Skin epidermis (tissue), 12 donors: ENCODE measurements around the gene IMPDH2.

Experiments
- H3K27ac ChIP-seq, 21 experiments: fragments of 200-600 bp; sonication (generic) in 11 of 21; one replicate each; pipeline ENCODE4 v1.5.0; 2020; ENCODE audit warnings: mild to moderate bottlenecking in 3 of 21, inconsistent platforms in 2 of 21, moderate library complexity in 2 of 21
- H3K4me3 ChIP-seq, 7 experiments: fragments of 200-600 bp; sonication (generic) in 2 of 7; one replicate each; pipeline ENCODE4 v1.5.0; 2020; ENCODE audit warnings: inconsistent platforms in 2 of 7, mild to moderate bottlenecking in 2 of 7, moderate library complexity in 1 of 7

IMPDH2 gene

DNA sequence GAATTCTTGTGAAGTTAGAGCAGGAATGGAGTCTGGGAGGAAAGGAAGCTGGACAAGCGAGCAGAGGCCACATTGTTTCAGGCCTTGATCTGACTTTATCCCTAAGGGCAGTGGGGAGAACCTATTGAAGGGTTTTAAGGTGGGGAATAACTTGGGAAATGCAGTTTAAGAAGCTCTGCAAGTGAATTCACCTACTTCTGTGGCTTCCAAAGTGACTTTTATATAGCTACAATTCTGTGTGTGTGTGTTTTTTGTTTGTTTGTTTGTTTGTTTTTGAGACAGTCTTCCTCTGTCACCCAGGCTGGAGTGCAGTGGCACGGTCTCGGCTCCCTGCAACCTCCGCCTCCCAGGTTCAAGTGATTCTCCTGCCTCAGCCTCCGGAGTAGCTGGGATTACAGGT is 20.6 kb downstream of the IMPDH2 start:
- H3K4me3 ChIP-seq, result peak overlapping the region in 2 of 7 experiments; percentile 39 to 74
- peak overlapping the region in 14 of 21 experiments; percentile 81 to 97 (median 92) for H3K27ac ChIP-seq

DNA sequence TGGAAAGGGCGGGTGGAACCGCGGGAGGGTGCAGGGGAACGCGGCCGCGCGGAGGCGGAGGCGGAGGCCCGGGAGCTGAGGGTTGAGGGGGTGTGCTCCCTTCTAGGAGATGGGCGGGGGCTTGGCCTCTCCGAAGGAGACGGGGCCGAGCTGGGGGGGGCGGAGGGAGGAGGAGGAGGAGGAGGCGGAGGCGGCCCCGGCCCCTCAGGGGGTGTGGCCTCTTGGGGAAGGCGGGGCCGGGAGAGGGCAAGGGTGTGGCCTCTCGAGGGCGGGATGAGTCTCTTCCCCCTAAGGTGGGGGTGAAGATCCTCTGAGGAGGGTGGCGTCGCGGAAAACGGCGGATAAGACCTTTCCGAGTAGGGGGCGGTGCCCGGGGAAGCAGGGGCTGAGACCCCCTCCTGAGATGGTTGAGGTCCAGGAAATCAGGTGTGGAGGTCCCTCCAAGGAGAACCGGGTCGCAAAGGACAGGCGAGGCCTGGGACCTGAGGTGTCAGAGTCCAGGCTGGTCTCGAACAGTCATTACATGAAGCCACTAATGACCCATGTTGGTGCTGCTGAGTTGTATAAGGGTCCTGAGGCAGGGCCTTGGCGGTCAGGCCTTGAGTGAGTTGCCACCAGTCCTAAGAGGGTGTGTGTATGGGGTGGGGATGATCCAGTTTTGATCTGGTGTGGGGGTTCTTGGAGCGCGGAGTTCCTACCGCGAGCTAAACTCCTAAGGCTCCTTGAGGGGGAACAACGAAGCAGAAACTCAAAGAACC is 21.2 kb downstream of the IMPDH2 start:
- Histone ChIP-seq H3K27ac (peak overlapping the region; percentile 43 to 98 (median 90)), H3K4me3 (peak overlapping the region; percentile 39 to 92 (median 65))

DNA sequence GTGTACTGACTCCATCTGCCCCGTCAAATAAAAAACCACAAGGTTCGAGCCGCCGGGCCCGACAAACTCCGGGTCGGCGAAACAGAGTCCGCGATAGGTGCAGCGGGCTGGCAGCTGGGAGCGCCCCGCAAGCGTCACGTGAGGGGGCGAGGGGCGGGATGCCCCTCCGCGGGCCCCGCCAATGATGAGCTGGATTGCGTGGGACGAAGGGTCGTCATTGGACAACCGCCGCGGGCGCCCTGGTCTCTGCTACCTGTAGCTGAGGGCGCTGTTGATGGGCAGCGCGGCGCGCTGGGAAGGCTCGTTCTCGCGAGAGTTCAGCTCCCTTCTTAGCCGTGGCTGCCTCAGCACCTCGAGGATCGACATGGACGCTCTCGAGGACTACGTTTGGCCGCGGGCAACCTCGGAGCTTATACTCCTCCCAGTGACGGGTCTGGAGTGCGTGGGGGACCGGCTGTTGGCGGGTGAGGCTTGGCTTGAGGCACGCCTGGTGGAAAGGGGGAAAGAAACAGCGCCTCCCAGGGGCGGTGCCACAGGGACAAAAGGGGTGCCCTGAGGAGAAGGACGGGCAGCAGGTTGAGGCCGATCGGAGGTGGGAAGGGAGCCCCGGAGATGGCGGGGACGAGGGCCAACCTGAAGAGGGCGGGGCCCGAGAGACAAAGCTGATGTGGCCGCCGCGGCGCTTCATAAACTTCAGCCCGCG is 22.0 kb downstream of the IMPDH2 start, which contains the start of gene WDR6:
WDR6 (plus strand) TSS at position 324 of the 703 bp plus-strand sequence; CDS start at position 365, 41 bp downstream.
- Histone ChIP-seq H3K27ac (peak within 1 kb of the TSS; percentile 54 to 98 (median 90)), H3K4me3 (peak within 1 kb of the TSS; percentile 39 to 92 (median 65))

DNA sequence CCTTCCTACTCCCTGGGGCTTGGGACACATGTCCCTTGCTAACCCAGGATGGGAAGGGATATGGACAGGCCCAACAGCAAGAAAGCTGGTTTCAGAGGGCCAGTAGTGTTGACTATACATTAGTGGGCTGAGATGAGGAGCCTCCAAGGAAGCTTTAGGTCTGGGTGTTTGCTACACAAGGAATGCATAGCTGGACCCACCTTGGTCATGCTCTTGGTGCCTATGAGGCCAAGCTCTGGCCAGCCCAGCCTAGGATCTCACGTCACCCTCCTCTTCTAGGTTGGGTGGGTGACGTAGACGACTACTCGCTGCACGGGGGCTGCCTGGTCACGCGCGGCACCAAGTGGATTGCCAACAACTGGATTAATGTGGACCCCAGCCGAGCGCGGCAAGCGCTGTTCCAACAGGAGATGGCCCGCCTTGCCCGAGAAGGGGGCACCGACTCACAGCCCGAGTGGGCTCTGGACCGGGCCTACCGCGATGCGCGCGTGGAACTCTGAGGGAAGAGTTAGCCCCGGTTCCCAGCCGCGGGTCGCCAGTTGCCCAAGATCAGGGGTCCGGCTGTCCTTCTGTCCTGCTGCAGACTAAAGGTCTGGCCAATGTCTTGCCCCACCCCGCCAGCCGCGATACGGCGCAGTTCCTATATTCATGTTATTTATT is 22.7 kb downstream of the IMPDH2 start:
- Histone ChIP-seq H3K4me3 (peak overlapping the region; percentile 39 to 92 (median 65)), H3K27ac (peak overlapping the region; percentile 54 to 98 (median 90))

DNA sequence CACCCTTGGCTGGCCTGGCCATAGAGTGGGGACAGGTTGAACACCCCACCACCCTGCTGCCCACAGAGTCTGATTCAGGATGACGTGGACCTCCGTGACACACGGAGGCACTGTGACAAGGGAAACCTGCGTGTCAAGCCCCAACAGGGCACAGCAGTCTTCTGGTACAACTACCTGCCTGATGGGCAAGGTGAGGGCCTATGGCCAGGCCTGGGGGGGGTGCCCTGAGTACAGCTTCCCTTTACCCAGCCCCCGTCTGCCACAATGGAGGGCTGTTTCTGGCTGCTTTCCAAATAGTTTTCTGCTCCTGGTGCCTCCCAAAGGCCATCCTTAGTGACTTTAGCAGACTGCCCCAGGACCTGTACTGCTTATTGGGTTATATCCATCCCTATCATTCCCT is 23.2 kb downstream of the IMPDH2 start:
- peak overlapping the region in 4 of 7 experiments; percentile 39 to 74 (median 60) for H3K4me3 ChIP-seq
- peak overlapping the region in 10 of 21 experiments; percentile 81 to 96 (median 90) for H3K27ac ChIP-seq

DNA sequence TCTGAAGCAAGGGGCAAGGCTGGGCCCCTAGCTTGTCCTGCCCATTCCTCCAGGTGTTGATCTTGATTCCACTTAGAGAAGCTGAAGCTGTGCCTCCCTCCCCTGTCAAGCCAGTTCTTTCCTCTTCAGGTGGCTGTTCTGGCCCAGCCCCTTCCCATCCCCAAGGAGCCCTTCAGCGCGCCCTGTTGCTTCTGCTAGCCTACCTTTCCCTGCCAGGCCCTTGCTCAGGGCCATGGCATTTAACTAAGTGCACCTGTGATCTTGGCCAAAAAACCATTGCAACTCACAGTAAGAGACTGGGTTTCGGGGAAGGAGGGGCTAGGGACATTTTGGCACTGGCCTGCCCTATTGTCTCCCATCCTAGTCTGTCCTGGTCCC is 23.9 kb downstream of the IMPDH2 start:
- Histone ChIP-seq H3K4me3 (no peak overlapping the region), H3K27ac (no peak overlapping the region)

DNA sequence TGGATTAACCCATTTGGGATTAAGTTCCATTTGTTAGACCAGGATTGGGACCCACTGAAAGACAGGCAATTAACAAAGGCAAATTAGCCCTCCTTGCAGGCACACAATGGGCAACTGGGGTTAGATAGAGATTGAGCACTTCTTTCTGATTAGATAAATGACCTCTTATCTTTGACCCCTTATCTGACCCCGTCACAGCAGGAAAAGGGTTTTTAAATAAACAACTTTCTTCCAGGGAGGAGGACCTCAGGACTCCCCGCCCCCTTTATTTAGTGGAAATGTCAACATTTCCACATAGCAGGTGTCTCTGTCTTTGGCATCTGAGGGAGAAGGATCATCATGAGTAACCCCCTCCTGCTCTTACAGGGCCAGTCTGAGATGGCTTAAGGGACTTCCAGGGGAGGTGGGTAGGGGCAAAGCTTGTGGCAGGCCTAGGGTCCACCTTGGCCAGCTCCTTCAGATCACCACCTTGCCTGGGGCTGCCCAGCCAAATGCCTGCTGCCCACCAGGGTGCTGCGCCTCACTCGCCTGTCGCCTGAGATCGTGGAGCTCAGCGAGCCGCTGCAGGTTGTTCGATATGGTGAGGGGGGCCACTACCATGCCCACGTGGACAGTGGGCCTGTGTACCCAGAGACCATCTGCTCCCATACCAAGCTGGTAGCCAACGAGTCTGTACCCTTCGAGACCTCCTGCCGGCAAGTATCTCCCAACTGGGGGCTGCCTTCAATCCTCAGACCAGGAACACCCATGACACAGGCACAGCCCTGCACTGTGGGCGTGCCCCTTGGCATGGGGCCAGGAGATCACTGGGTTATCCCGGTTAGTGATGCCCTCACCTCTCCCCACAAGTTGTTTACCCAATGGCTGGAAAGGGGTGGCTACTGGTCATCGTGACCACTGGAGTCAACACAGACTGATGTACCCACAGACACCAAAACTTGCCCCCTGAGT is 24.6 kb downstream of the IMPDH2 start:
- Histone ChIP-seq H3K27ac (no peak overlapping the region), H3K4me3 (no peak overlapping the region)

DNA sequence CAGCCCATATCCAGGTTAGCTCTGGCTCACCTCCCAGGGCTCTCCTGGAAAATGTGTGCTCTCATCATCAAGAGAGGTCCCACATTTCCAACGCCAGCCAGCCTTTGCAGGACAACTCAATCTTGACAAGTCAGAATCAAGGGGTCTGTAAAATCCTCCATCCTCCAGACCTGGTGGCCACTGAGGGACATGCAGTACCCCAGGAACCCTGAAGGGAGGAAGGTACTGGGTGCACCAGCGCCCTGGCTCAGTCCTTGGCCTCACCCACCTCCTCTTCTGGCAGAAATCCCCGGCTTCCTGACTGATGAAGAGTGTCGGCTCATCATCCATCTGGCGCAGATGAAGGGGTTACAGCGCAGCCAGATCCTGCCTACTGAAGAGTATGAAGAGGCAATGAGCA is 28.0 kb downstream of the IMPDH2 start:
- Histone ChIP-seq H3K4me3 (no peak overlapping the region), H3K27ac (no peak overlapping the region)

DNA sequence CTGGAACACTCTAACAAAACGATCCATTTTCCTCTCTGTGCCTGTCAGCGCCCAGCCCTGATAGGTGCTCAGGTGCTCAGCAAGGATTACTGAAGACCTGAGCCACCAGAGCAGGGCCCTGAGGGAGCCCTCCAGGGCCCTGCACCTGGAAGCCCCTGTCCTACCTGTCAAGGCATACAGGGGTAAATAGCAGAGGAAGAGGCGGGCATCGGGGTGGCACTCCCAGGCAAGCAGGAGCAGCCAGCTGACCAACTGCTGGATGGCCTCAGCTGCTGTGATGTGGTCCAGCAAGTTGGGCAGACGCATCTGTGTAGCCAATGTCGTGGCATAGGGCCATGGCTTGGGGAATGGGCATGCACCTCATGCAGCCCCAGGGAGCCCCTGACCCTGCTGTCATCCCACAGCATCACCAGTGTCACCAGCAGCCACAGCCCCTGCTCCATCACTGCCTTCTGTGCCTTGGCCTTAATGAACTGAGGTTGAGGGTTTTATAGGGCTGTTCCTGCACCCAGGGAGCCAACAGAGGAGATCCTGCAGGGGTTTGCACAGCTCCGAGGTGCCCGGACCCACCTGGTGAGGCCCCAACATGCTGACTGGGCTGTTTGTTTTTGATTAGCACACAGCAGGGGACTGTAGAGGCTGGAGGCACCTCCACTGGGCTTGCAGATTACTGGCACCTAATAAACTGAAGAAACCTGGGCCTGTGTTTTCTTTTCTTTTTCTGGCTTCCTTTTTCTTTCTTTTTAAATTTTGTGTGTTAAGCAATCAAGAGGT is 29.9 kb downstream of the IMPDH2 start:
- Histone ChIP-seq H3K27ac (no peak overlapping the region), H3K4me3 (no peak overlapping the region)

DNA sequence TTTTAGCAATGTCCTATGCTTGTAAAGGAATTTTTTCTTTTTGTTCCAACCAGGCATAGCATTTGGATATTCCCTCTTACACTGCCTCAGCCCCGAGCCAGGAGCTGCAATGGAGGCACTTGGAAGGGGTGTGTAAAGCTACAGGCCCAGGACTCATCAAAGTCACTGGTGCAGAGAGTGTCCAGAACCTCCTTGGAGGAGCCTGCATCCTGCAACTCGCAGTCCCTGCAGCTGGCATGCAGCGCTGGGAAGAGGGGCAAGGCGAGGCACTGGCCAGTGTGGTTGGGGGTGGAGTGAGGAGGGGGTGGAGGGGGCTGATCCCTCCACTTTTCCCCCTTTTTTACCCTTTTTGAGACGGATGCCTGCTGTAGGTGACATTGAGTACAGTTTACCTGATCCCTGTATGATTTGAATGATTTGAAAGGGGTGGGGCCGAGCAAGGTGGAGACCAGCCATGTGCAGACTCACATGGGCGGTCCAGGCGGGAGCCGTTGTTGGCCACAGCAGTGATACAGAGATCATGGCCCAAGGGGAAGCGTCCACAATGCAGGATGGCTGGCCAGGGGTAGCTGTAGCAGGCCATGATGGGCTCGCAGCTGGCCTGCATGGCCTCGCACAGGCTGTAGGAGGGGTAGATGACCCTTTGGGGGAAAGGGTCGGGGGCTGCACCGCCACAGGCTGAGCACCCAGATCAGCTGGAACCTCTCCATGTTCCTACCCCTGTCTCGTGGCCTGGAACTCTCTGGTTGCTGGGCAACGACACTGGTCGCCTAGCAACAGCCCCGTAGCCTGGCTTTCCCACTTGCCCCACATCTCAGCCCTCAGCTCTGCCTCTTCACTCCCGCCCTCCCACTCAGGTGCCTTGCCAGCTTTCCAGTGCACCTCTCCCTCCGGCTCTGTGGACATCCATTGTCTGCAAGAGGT is 31.2 kb downstream of the IMPDH2 start:
- no peak overlapping the region for H3K27ac ChIP-seq

DNA sequence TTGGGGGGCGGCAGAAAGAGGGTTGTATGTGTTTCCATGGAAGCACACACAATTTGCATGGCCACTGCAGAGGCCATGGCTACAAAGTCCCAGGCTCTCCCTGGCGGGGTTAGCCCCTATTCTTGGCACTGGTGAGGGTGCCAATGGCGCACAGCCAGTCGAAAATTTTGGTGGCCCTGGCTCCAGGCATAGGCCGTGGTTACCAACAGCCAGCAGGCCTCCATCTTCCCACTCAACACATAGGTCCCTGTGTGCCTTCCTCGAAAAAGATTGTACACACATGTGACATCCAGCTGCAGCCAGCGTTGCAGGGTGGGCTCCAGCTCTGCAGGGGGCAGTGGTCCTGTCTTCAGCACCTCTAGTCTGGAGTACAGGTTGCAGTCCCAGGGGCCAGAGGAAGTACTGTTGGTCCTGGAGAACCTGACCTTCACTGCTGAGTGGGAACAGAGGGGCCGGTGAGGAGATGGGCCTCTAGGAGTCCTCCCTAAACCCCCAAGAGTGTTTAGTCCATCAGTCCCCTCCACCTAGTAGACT is 32.0 kb downstream of the IMPDH2 start:
- H3K4me3 ChIP-seq, result no peak overlapping the region
- H3K27ac ChIP-seq, result no peak overlapping the region

More for the DNA sequence above, 31.2 kb downstream of the IMPDH2 start:
- no peak overlapping the region for H3K4me3 ChIP-seq

DNA sequence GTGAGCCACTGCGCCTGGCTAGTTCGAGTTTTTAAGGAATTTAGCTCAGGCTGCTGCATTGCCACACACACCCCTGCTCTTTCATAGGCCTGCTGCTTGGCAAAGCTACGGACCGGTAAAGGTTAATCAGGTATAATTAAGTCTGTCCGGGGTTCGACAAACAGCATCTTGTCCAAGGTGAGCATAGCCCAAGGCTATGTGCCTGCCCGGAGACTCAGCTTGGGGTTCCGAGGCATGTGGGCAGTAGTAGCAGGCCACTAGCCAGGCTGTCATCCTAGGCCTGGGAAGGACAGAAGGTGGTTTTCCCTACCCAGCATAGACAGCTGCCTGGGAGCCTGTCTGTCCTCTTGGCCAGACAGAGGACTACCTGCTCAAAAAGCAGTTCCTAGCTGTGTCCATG is 32.6 kb downstream of the IMPDH2 start:
- no peak overlapping the region for H3K27ac ChIP-seq

DNA sequence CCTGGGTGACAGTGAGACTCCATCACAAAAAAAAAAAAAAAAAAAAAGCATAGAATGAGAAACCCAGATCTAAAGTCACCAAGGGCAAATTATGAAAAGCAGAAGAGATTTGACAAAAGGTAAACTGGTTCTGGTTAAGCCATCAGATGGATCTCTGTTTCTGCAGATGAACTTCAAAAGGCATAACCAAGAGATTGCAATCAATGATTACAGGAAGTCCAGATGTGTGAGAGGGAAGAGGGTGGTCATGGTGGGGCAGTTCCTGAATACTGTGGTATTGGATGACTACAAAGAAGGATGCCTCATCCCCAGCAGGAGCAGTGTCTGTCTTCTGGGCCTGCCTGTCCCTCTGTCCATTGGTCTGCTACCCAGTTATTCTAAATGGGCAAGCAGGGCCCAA is 35.4 kb downstream of the IMPDH2 start:
- no peak overlapping the region for H3K27ac ChIP-seq
- H3K4me3 ChIP-seq, result no peak overlapping the region

More for the DNA sequence above, 32.6 kb downstream of the IMPDH2 start:
- H3K4me3 ChIP-seq, result no peak overlapping the region

DNA sequence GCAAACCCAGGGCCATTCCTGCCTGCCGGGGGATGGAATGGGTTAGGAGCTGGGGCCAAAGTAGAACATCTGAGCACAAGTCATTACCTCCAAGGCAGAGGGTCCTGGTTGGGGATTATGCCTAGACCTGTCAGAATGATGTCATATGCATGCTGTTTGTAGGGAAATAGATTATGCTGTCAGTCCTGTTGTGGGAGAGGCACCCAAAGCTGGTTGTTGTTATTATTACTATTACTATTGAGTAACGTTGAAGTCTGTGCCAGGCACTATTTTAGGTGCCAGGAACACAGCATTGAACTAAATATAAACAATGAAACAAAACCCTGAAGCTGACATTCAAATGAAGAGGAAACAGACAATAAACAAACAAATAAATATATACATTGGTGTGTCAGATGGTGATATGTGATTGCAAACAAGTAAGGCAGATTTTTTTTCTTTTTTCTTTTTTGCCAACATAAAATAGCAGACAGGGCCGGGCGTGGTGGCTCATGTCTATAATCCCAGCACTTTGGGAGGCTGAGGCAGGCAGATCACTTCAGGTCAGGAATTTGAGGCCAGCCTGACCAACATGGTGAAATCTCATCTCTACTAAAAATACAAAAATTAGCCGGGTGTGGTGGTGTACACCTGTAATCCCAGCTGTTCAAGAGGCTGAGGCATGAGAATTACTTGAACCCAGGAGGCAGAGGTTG is 37.2 kb downstream of the IMPDH2 start:
- Histone ChIP-seq H3K4me3 (peak overlapping the region in 1 of 7 experiments; percentile 62), H3K27ac (peak overlapping the region in 11 of 21 experiments; percentile 80 to 95 (median 89))

DNA sequence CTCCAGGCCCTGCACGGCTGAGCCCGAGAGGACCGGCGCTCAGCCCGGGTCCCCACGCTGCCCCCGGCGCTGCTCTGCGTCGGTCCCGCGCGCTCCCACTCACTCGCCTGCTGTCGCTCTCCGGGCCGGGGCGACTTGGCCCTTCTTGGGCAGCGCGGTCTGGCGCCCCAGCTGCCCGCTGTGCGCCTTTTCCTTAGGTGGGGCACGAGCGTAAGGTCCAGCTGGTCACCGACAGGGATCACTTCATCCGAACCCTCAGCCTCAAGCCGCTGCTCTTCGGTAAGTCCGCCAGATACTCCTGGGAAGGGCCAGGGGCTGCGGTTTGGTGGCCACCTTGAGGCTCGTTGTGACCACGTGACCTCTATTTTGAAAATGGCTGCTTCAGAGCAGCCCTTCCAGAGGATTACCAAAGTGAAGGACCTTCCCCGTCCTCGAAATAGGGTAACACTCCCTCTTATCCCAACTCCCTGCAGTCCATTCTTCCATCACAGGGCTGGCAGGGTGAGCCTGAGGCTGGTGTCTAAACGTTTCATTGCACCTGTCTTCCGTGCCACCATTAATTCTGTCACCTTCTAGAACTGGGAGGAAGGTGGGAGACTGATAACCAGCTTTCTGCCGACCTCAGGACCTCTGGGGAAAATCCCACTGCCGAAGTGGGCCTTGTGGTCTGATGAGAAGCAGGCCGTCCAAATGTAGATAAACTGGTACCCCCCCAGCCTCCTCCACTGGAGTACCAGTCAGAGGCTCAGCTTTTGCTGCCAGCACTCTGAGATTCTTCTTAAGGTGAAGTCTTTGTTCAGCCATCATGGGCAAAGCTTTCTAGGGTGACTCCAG is 38.3 kb downstream of the IMPDH2 start:
- peak overlapping the region; percentile 53 to 93 (median 78) for H3K4me3 ChIP-seq

More for the DNA sequence above, 38.3 kb downstream of the IMPDH2 start:
- peak overlapping the region in 20 of 21 experiments; percentile 56 to 95 (median 86) for H3K27ac ChIP-seq
